H1 (cell line): ENCODE measurements around the gene SHQ1. TPM values are rescaled to one million over a fixed set of nuclear protein-coding genes. Genes with fewer than 3 reads are reported as not detected.

Source experiments
- GTF2F1 ChIP-seq: IDR thresholded peaks from 2 replicates; pipeline ENCODE4 v1.6.1; 2012; ENCODE audit warnings: low read depth, low read length, improper control_type of control experiment, borderline replicate concordance
- RAD21 ChIP-seq, 2 experiments: IDR thresholded peaks in 1 of 2; conservative IDR thresholded peaks in 1 of 2; 2 replicates each; pipeline ENCODE4 v1.6.1; 2011; ENCODE audit warnings: low read depth in 2 of 2, low read length in 2 of 2, improper control_type of control experiment in 1 of 2, inconsistent platforms in 1 of 2, mild to moderate bottlenecking in 1 of 2, moderate library complexity in 1 of 2
- SAP30 ChIP-seq: fragments of 300-600 bp; sonication (generic); IDR thresholded peaks from 2 replicates; pipeline ENCODE4 v1.7.1; 2012; ENCODE audit warnings: low read length, moderate library complexity, mild to moderate bottlenecking, inconsistent platforms; ENCODE audit not compliant: insufficient read depth, insufficient replicate concordance
- SP2 ChIP-seq: IDR thresholded peaks from 2 replicates; pipeline ENCODE4 v1.6.1; 2012; ENCODE audit warnings: mild to moderate bottlenecking, low read length, inconsistent platforms
- polyA plus RNA-seq, 7 experiments: library from polyadenylated mRNA; depleted of rRNA in 3 of 7; stranded (reverse) in 5 of 7; unstranded in 2 of 7; fragments of >200 nt in 5 of 7; fragments of 200-250 nt in 2 of 7; gene quantifications; 1 replicate in 5 of 7; 2 replicates in 1 of 7; 4 replicates in 1 of 7; pipeline versions ENCODE4 v1.2.1 to v1.2.3, GENCODE V29; 2011 to 2013; ENCODE audit warnings: missing spikeins in 2 of 7, mixed read lengths in 2 of 7
- total RNA-seq: library from RNA; stranded (reverse); fragmentation: NEBNext Ultra II Directional; extraction: Animal tissue kit (Norgen Biotek cat#: 25700); gene quantifications from 2 replicates; pipeline ENCODE4 v1.2.1, GENCODE V29; 2021

The SHQ1 gene
- total and polyA plus RNA-seq, 2 of the 8 experiments (the other 6 are each of a cell fraction or from before 2014, with no cell fraction given) = 10.7 to 34.4 TPM

GRCh38 chr3:72754582-72754981 is 93.7 kb downstream of the SHQ1 start (continued):
- TF ChIP-seq SP2 = no peak
- no peak for TF ChIP-seq GTF2F1
- TF ChIP-seq SAP30 = no peak
- no peak for TF ChIP-seq RAD21 (IDR thresholded peaks at IDR 0.05 in 1 of 2, conservative IDR thresholded peaks at IDR 0.05 in 1 of 2; ENCODE audit: low read depth in 2 of 2, low read length in 2 of 2)
